Endothelial cell of umbilical vein (primary cell): Measurements from ENCODE around the gene P2RX2. TPM values are rescaled to one million over a fixed set of nuclear protein-coding genes. Genes with fewer than 3 reads are reported as not detected.

Experiments
- BruUV-seq: library from RNA; stranded (reverse); fragments of 400-500 nt; replicated peaks from 2 replicates; lab custom pipeline; 2021; lab: Mats Ljungman, UMichigan
- CTCF ChIA-PET: fragments of 300-600, 350-600 bp; sonication (Branson Sonifier 250); formaldehyde crosslinking; loops from one replicate; lab custom pipeline; 2021; ENCODE audit warnings: antibody characterized with exemption, inconsistent platforms; lab: Charles Lee
- POLR2A ChIA-PET: fragments of 300-600, 350-600 bp; sonication (Branson Sonifier 250); formaldehyde crosslinking; loops from one replicate; lab custom pipeline; 2021; ENCODE audit warnings: antibody characterized with exemption, inconsistent platforms; lab: Charles Lee
- DNase-seq: peaks from one replicate; pipeline ENCODE4 v3.0.0-alpha.2; 2011; ENCODE audit warnings: low read depth, low spot score
- FAIRE-seq: peaks from 2 replicates; lab custom pipeline; 2011; peaks lifted over from hg19 to GRCh38; lab: Jason Lieb, UNC
- H2AFZ ChIP-seq: 2 replicates; pipeline ENCODE4 v1.6.0; 2012; ENCODE audit warnings: low read depth, low read length, control low read depth, inconsistent platforms
- H3K27ac ChIP-seq: 2 replicates; pipeline ENCODE4 v1.5.1; 2011; ENCODE audit warnings: low read depth, mild to moderate bottlenecking, control low read depth, low read length, moderate library complexity; ENCODE audit not compliant: insufficient read depth
- H3K27me3 ChIP-seq, 2 experiments: 2 replicates each; pipeline versions ENCODE4 v1.6.0 to v1.6.1; 2011; ENCODE audit warnings: low read length in 2 of 2, mixed read lengths in 1 of 2; ENCODE audit not compliant: control insufficient read depth in 2 of 2, insufficient read depth in 2 of 2
- H3K36me3 ChIP-seq, 2 experiments: 2 replicates in 1 of 2; 3 replicates in 1 of 2; pipeline ENCODE4 v1.5.1; 2011; ENCODE audit warnings: low read length in 2 of 2, mild to moderate bottlenecking in 1 of 2, moderate library complexity in 1 of 2; ENCODE audit not compliant: control insufficient read depth in 2 of 2, insufficient read depth in 2 of 2; ENCODE audit errors: extremely low read depth in 1 of 2
- H3K4me1 ChIP-seq: 3 replicates; pipeline ENCODE4 v1.5.1; 2011; ENCODE audit warnings: mild to moderate bottlenecking, low read length; ENCODE audit not compliant: control insufficient read depth, insufficient read depth; ENCODE audit errors: extremely low read depth
- H3K4me2 ChIP-seq: 2 replicates; pipeline ENCODE4 v1.6.1; 2011; ENCODE audit warnings: low read length, control low read depth, mixed read lengths; ENCODE audit not compliant: insufficient read depth
- H3K4me3 ChIP-seq, 3 experiments: fragments of 200-600 bp in 1 of 3; sonication (generic), shearing (Covaris generic) in 1 of 3; replicated peaks in 1 of 3; 2 replicates each; pipeline ENCODE4 v1.5.1; 2011 to 2016; ENCODE audit warnings: control low read depth in 3 of 3, low read length in 3 of 3, mild to moderate bottlenecking in 2 of 3, inconsistent platforms in 1 of 3, low read depth in 1 of 3, moderate library complexity in 1 of 3; ENCODE audit not compliant: insufficient read depth in 1 of 3
- H3K79me2 ChIP-seq: 2 replicates; pipeline ENCODE4 v1.6.0; 2012; ENCODE audit warnings: low read length, inconsistent platforms; ENCODE audit not compliant: control insufficient read depth, insufficient read depth
- H3K9ac ChIP-seq: replicated peaks from 2 replicates; pipeline ENCODE3; 2011; ENCODE audit warnings: low read length, control low read depth; ENCODE audit not compliant: insufficient read depth; ENCODE audit errors: extremely low read depth
- H3K9me1 ChIP-seq: replicated peaks from 3 replicates; pipeline ENCODE4 v1.6.0; 2011; ENCODE audit warnings: mild to moderate bottlenecking, low read length; ENCODE audit not compliant: control insufficient read depth, insufficient read depth; ENCODE audit errors: extremely low read depth
- H3K9me3 ChIP-seq: replicated peaks from 2 replicates; pipeline ENCODE4 v1.5.1; 2012; ENCODE audit warnings: low read length, inconsistent platforms; ENCODE audit not compliant: control insufficient read depth, insufficient read depth
- H4K20me1 ChIP-seq: replicated peaks from 2 replicates; pipeline ENCODE3; 2011; ENCODE audit warnings: mild to moderate bottlenecking, low read length; ENCODE audit not compliant: control insufficient read depth, insufficient read depth; ENCODE audit errors: extremely low read depth
- EZH2 ChIP-seq: IDR thresholded peaks from 2 replicates; pipeline ENCODE4 v1.6.1; 2012; ENCODE audit warnings: borderline replicate concordance, low read depth, mild to moderate bottlenecking, moderate library complexity, low read length, inconsistent platforms; ENCODE audit not compliant: severe bottlenecking
- FOS ChIP-seq: IDR thresholded peaks from 2 replicates; pipeline ENCODE4 v1.6.1; 2011; ENCODE audit warnings: mild to moderate bottlenecking, low read length, moderate library complexity, borderline replicate concordance; ENCODE audit not compliant: insufficient read depth
- GATA2 ChIP-seq: IDR thresholded peaks from 2 replicates; pipeline ENCODE4 v1.7.0; 2011; ENCODE audit warnings: low read depth, mild to moderate bottlenecking, moderate library complexity, mixed read lengths, low read length; ENCODE audit not compliant: insufficient read length, insufficient read depth
- JUN ChIP-seq: IDR thresholded peaks from 2 replicates; pipeline ENCODE4 v1.6.1; 2011; ENCODE audit warnings: borderline replicate concordance, low read depth; ENCODE audit not compliant: insufficient read length, insufficient read depth
- MAX ChIP-seq: IDR thresholded peaks from 2 replicates; pipeline ENCODE4 v1.6.1; 2011; ENCODE audit not compliant: insufficient read depth, insufficient read length
- MYC ChIP-seq: IDR thresholded peaks from one replicate; pipeline ENCODE4 v1.6.1; 2011; ENCODE audit warnings: mild to moderate bottlenecking, low read depth, low read length
- POLR2A ChIP-seq: IDR thresholded peaks from 2 replicates; pipeline ENCODE4 v1.6.1; 2012; ENCODE audit warnings: low read depth, mild to moderate bottlenecking, control low read depth, low read length
- POLR2AphosphoS5 ChIP-seq: IDR thresholded peaks from 2 replicates; pipeline ENCODE4 v1.6.1; 2012; ENCODE audit warnings: low read depth, mild to moderate bottlenecking, control low read depth, low read length, moderate library complexity; ENCODE audit not compliant: insufficient read depth
- dilution Hi-C: fragments of 300-500 bp; cut with MboI; formaldehyde crosslinking; loops from one replicate; pipeline ENCODE4 v1.15.0; 2019; ENCODE audit warnings: low sequenced_read_pairs; ENCODE audit not compliant: extremely low pct_ligation_motif_present
- intact Hi-C: fragments of 100-400 bp; cut with micrococcal nuclease; formaldehyde crosslinking; loops from one replicate; pipeline ENCODE4 v1.10.0; 2022
- polyA plus RNA-seq, 4 experiments: library from polyadenylated mRNA; depleted of rRNA in 3 of 4; stranded (reverse) in 3 of 4; unstranded in 1 of 4; fragments of >200 nt; gene quantifications; 2 replicates each; pipeline versions ENCODE4 v1.2.1 to v1.2.3, GENCODE V29; 2011 to 2012; ENCODE audit warnings: missing spikeins in 1 of 4
- total RNA-seq: library from RNA; stranded (reverse); gene quantifications from 2 replicates; pipeline ENCODE4 v1.2.3, GENCODE V29; 2021
- TF ChIP-seq, protein P1 (sequence below), 2 donors: IDR thresholded peaks; 1 replicate in 1 of 2; 2 replicates in 1 of 2; pipeline ENCODE4 v1.5.1; 2011; ENCODE audit warnings: low read length in 2 of 2, mild to moderate bottlenecking in 2 of 2, moderate library complexity in 2 of 2, control low read depth in 1 of 2, inconsistent platforms in 1 of 2, low read depth in 1 of 2; ENCODE audit not compliant: insufficient read depth in 1 of 2; ENCODE audit errors: extremely low read depth in 1 of 2

The P2RX2 gene
- total and polyA plus RNA-seq, 2 donors (not counting 3 experiments of a cell fraction or from before 2014, with no cell fraction given) = not detected

DNA sequence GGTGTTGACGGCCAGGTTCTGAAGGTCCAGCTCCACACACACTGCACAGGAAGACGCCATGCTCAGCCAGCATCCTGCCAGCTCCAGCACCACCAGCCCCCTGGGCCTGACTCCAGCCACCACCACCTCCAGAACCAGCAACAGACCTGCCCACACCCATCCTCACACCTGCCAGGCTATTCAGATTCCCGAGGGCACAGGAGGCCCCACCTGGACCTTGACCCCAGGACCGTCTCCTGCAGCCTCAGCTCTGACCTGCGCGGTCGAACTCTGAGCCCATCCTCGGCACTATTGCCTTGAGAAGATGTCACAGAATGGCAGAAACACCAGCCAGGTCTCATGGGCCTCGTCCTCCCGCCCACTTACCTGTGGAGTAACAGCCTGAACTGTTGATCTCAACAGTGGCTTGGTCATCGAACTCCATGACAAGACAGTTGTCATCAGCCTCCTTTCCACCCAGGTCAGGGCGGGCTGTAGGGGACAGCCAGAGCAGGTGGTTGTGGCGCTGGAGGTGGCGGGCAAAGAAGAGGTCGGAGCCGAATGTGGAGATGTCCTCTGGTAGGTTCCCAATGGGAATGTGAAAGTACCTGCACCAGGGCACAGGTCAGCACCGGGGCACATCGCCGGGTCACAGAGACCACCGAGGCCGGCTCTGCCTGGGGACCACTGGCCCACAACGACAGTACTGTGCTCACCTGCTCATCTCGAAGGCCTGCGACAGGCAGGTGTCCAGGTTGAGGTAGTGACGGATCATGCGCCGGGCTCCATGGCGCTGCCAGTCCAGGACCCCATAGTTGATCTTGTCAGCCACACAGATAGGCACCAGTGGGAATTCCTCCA, 23.5 kb downstream of the P2RX2 start:
- TF ChIP-seq EZH2 (no peak), POLR2A (no peak), FOS (no peak), POLR2AphosphoS5 (no peak), MYC (no peak), JUN (no peak), MAX (no peak), GATA2 (no peak)
- TF ChIP-seq, protein P1, sequence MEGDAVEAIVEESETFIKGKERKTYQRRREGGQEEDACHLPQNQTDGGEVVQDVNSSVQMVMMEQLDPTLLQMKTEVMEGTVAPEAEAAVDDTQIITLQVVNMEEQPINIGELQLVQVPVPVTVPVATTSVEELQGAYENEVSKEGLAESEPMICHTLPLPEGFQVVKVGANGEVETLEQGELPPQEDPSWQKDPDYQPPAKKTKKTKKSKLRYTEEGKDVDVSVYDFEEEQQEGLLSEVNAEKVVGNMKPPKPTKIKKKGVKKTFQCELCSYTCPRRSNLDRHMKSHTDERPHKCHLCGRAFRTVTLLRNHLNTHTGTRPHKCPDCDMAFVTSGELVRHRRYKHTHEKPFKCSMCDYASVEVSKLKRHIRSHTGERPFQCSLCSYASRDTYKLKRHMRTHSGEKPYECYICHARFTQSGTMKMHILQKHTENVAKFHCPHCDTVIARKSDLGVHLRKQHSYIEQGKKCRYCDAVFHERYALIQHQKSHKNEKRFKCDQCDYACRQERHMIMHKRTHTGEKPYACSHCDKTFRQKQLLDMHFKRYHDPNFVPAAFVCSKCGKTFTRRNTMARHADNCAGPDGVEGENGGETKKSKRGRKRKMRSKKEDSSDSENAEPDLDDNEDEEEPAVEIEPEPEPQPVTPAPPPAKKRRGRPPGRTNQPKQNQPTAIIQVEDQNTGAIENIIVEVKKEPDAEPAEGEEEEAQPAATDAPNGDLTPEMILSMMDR (IDR thresholded peaks at IDR 0.05; ENCODE audit: extremely low read depth in 1 of 2, insufficient read depth in 1 of 2, low read depth in 1 of 2, low read length in 2 of 2) = no peak
- H3K27ac ChIP-seq = no peak overlapping the region
- no peak for FAIRE-seq
- no peak overlapping the region for H3K4me3 ChIP-seq
- CTCF ChIA-PET = interaction anchor here (1.1 kb wide), 2 partner anchors 25 to 228 kb away, joined by 3 read pairs; no protein-coding TSS in a partner anchor
- no peaks in the 10 kb centered on the region for H3K9me1 ChIP-seq
- no peaks in the 10 kb centered on the region for H3K79me2 ChIP-seq
- BruUV-seq = TSS peak; percentile 58
- peaks cover 5 to 11% of the 10 kb centered on the region in 2 experiments for H3K36me3 ChIP-seq
- H3K27me3 ChIP-seq = no peaks in the 10 kb centered on the region
- H4K20me1 ChIP-seq = no peaks in the 10 kb centered on the region
- POLR2A ChIA-PET = no interaction called here
- no peak overlapping the region for H3K9ac ChIP-seq
- DNase-seq = no peak
- H3K4me1 ChIP-seq = no peaks in the 10 kb centered on the region
- dilution Hi-C loops = no loop called here
- no peak overlapping the region for H3K4me2 ChIP-seq
- intact Hi-C loops = no loop called here
- H3K9me3 ChIP-seq = no peaks in the 10 kb centered on the region
- H2AFZ ChIP-seq = no peak overlapping the region
